SK-N-MC (cell line): ENCODE data around the gene TSPEAR.

ENCODE experiments used
- EZH2 ChIP-seq: fragments of 200-600 bp; sonication (generic); IDR thresholded peaks from one replicate; pipeline ENCODE4 v1.6.1; 2017; ENCODE audit warnings: antibody characterized with exemption
- FOXP2 ChIP-seq: optimal IDR thresholded peaks from 2 replicates; pipeline ENCODE3; 2011; ENCODE audit warnings: mild to moderate bottlenecking, moderate library complexity; ENCODE audit not compliant: insufficient read depth; ENCODE audit errors: extremely low read length, control extremely low read depth
- POLR2AphosphoS5 ChIP-seq: IDR thresholded peaks from 2 replicates; pipeline ENCODE4 v1.6.1; 2012; ENCODE audit warnings: mild to moderate bottlenecking, low read depth, low read length, borderline replicate concordance

DNA sequence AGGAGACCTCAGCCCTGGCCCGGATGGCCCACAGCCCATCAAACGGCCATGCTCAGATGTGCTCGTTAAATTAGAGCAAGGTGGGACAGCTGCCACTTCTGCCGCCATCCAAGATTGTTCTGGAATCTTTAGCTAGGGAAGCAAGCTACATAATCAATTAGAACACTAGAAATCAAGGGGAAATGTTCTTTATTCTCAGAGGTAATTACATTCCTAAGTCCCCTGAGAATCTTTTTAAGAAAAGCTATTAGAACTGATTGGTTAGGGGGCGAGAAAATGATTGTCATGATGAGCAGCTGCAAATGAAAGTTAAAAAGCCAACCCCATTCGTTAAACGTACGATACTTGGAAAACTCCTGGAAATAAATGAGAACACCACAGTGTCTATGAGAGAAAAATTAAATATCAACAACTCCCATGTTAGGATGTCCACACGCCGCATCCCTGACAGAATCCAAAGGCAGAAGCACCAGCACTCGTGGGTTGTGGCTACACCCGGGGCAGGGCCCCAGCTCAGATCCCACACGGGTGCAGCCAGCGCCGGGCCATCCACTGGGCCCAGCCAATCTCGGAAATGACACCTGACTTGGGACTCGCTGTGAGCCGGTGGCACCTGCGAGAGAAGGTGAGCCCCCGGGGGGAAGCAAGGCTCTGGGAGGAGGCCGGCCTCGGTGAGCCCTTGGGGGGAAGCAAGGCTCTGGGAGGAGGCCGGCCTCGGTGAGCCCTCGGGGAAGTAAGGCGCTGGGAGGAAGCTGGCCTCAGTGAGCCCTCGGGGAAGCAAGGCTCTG, 209.0 kb downstream of the TSPEAR start:
- no peak for TF ChIP-seq EZH2
- TF ChIP-seq POLR2AphosphoS5, result no peak
- no peak for TF ChIP-seq FOXP2
